ENCODE measurements around the gene PDK4.

DNA sequence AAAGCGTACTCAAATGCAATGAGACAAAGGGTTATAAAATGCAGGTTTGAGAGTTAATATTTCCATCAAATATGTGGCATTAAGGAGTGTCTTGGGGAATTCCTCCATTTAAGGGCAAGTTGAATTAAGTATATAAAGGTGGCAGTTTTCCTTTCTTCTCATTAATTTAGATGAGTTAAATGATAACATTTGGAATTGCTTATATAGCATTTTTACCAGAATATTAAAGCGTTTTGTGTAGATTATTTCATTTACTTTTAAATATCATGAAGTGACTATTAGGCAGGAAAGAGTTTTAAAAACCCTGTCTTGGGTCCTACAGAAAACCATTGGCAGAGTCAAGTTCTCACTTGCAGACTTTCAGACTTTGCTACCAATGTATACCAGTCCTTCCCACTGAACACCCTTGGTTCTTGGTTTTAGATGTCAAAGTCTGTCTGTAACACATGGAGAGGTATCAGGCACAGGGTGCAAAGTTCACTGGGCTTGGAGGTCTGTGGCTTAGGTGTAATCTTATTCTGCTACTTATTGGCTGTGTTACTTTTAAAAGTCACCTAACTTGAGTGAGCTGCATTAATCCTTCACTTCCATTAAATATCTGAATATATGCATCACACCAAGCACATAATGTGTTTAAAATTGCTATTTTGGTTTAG lies 59.5 kb downstream of the PDK4 start:
- TF ChIP-seq, protein P1, sequence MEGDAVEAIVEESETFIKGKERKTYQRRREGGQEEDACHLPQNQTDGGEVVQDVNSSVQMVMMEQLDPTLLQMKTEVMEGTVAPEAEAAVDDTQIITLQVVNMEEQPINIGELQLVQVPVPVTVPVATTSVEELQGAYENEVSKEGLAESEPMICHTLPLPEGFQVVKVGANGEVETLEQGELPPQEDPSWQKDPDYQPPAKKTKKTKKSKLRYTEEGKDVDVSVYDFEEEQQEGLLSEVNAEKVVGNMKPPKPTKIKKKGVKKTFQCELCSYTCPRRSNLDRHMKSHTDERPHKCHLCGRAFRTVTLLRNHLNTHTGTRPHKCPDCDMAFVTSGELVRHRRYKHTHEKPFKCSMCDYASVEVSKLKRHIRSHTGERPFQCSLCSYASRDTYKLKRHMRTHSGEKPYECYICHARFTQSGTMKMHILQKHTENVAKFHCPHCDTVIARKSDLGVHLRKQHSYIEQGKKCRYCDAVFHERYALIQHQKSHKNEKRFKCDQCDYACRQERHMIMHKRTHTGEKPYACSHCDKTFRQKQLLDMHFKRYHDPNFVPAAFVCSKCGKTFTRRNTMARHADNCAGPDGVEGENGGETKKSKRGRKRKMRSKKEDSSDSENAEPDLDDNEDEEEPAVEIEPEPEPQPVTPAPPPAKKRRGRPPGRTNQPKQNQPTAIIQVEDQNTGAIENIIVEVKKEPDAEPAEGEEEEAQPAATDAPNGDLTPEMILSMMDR (IDR thresholded peaks at IDR 0.05), result no peak
- no peak for TF ChIP-seq POLR2A (IDR thresholded peaks at IDR 0.05)

Measured in heart left ventricle (tissue), 13 donors.